SK-N-SH (cell line): ENCODE measurements around the gene NUDCD3. TPM values are rescaled to one million over a fixed set of nuclear protein-coding genes. Genes with fewer than 3 reads are reported as not detected.

Experiments used
- CTCF ChIA-PET: fragments of 300-600, 350-600 bp; formaldehyde crosslinking; extraction: SDS; loops from one replicate; lab custom pipeline; 2021; lab: Yijun Ruan, JAX
- POLR2A ChIA-PET: fragments of 350-600 bp; sonication (Branson Sonifier 250); formaldehyde crosslinking; extraction: SDS; loops from one replicate; lab custom pipeline; 2020; ENCODE audit warnings: antibody characterized with exemption, inconsistent platforms; lab: Yijun Ruan, JAX
- DNase-seq: peaks from one replicate; pipeline ENCODE4 v3.0.0; 2012
- H2AFZ ChIP-seq: fragments of 200-600 bp; sonication (generic); 2 replicates; pipeline ENCODE4 v1.8.1; 2016; ENCODE audit warnings: antibody characterized with exemption, mild to moderate bottlenecking, low read depth
- H3F3A ChIP-seq: fragments of 200-600 bp; sonication (generic); replicated peaks from 2 replicates; pipeline ENCODE3; 2016; ENCODE audit warnings: antibody characterized with exemption, mild to moderate bottlenecking; ENCODE audit not compliant: insufficient read depth
- H3K27ac ChIP-seq, 2 experiments: fragments of 200-500 bp in 1 of 2; fragments of 200-600 bp in 1 of 2; sonication (Bioruptor generic) in 1 of 2; sonication (generic), shearing (Covaris generic) in 1 of 2; 2 replicates each; pipeline versions ENCODE4 v1.5.1 to v1.6.1; 2014 to 2016; ENCODE audit warnings: low read depth in 2 of 2, inconsistent platforms in 1 of 2, low read length in 1 of 2, mild to moderate bottlenecking in 1 of 2, mixed read lengths in 1 of 2
- H3K27me3 ChIP-seq: fragments of 200-600 bp; sonication (generic), shearing (Covaris generic); 2 replicates; pipeline ENCODE4 v1.6.1; 2016; ENCODE audit warnings: mixed run types; ENCODE audit not compliant: insufficient read depth
- H3K36me3 ChIP-seq, 2 experiments: fragments of 200-500 bp in 1 of 2; fragments of 200-600 bp in 1 of 2; sonication (Bioruptor generic) in 1 of 2; sonication (generic) in 1 of 2; replicated peaks in 1 of 2; 2 replicates each; pipeline versions ENCODE3 to v1.5.1; 2014 to 2016; ENCODE audit warnings: low read length in 1 of 2, mild to moderate bottlenecking in 1 of 2; ENCODE audit not compliant: insufficient read depth in 2 of 2, control insufficient read depth in 1 of 2
- H3K4me1 ChIP-seq, 2 experiments: fragments of 200-500 bp in 1 of 2; fragments of 200-600 bp in 1 of 2; sonication (Bioruptor generic) in 1 of 2; sonication (generic), shearing (Covaris generic) in 1 of 2; 2 replicates each; pipeline versions ENCODE4 v1.5.1 to v1.6.1; 2014 to 2016; ENCODE audit warnings: low read depth in 1 of 2, low read length in 1 of 2, mixed run types in 1 of 2; ENCODE audit not compliant: insufficient read depth in 2 of 2, control insufficient read depth in 1 of 2
- H3K4me2 ChIP-seq: fragments of 200-600 bp; sonication (generic), shearing (Covaris generic); 2 replicates; pipeline ENCODE4 v1.6.1; 2017; ENCODE audit warnings: mixed run types
- H3K4me3 ChIP-seq, 2 experiments: fragments of 200-500 bp in 1 of 2; fragments of 200-600 bp in 1 of 2; sonication (Bioruptor generic) in 1 of 2; sonication (generic), shearing (Covaris generic) in 1 of 2; 2 replicates each; pipeline versions ENCODE4 v1.5.1 to v1.8.1; 2014 to 2016; ENCODE audit warnings: low read depth in 2 of 2, inconsistent platforms in 1 of 2, low read length in 1 of 2, mild to moderate bottlenecking in 1 of 2, mixed read lengths in 1 of 2, moderate library complexity in 1 of 2
- H3K79me2 ChIP-seq: fragments of 200-600 bp; sonication (generic); 2 replicates; pipeline ENCODE4 v1.8.1; 2017; ENCODE audit warnings: mild to moderate bottlenecking; ENCODE audit not compliant: insufficient read depth
- H3K9ac ChIP-seq: fragments of 200-600 bp; sonication (generic); 2 replicates; pipeline ENCODE4 v1.6.1; 2017; ENCODE audit warnings: mixed run types
- H3K9me2 ChIP-seq: fragments of 200-600 bp; sonication (generic); 2 replicates; pipeline ENCODE4 v1.6.1; 2017; ENCODE audit warnings: mixed run types
- H3K9me3 ChIP-seq: fragments of 200-600 bp; sonication (generic); 2 replicates; pipeline ENCODE4 v1.6.1; 2017; ENCODE audit warnings: mixed run types, mild to moderate bottlenecking, moderate library complexity
- H4K20me1 ChIP-seq: fragments of 200-600 bp; sonication (generic); 2 replicates; pipeline ENCODE4 v1.6.1; 2017; ENCODE audit warnings: mild to moderate bottlenecking, mixed run types; ENCODE audit not compliant: insufficient read depth
- CHD2 ChIP-seq: fragments of 150-350 bp; IDR thresholded peaks from 2 replicates; pipeline ENCODE4 v1.6.1; 2018; ENCODE audit warnings: low read length; ENCODE audit not compliant: partially characterized antibody
- ELF1 ChIP-seq: IDR thresholded peaks from 2 replicates; pipeline ENCODE4 v1.4.0; 2012
- EZH2phosphoT487 ChIP-seq: fragments of 200-600 bp; sonication (generic); IDR thresholded peaks from 2 replicates; pipeline ENCODE4 v1.6.1; 2017; ENCODE audit warnings: low read depth, mixed run types, mild to moderate bottlenecking, antibody characterized with exemption, moderate library complexity, borderline replicate concordance
- JUND ChIP-seq: IDR thresholded peaks from 2 replicates; pipeline ENCODE4 v1.4.0; 2012
- MAX ChIP-seq: IDR thresholded peaks from 2 replicates; pipeline ENCODE4 v1.4.0; 2012; ENCODE audit warnings: low read depth
- MXI1 ChIP-seq: IDR thresholded peaks from 2 replicates; pipeline ENCODE4 v1.6.1; 2012; ENCODE audit warnings: mild to moderate bottlenecking, low read depth, low read length, improper control_type of control experiment
- REST ChIP-seq: IDR thresholded peaks from 2 replicates; pipeline ENCODE4 v1.6.1; 2012; ENCODE audit warnings: mild to moderate bottlenecking, low read depth, low read length, moderate library complexity
- SIN3A ChIP-seq: IDR thresholded peaks from 2 replicates; pipeline ENCODE4 v1.6.1; 2012; ENCODE audit warnings: low read depth, mild to moderate bottlenecking, low read length, moderate library complexity, borderline replicate concordance
- TEAD4 ChIP-seq: IDR thresholded peaks from 2 replicates; pipeline ENCODE4 v1.4.0; 2012; ENCODE audit warnings: mild to moderate bottlenecking, borderline replicate concordance; ENCODE audit not compliant: insufficient read depth
- USF1 ChIP-seq: IDR thresholded peaks from 2 replicates; pipeline ENCODE4 v1.4.0; 2012; ENCODE audit warnings: low read depth, borderline replicate concordance
- ZBTB33 ChIP-seq: IDR thresholded peaks from 2 replicates; pipeline ENCODE4 v1.4.0; 2012; ENCODE audit warnings: low read depth, borderline replicate concordance
- WGBS: methylation state at CpG from one replicate; pipeline ENCODE4 v1.1.6; 2017; ENCODE audit warnings: low lambda C conversion rate; 5-methylcytosine and 5-hydroxymethylcytosine counted together
- polyA plus RNA-seq, 3 experiments: library from polyadenylated mRNA; depleted of rRNA; stranded (reverse); fragments of >200 nt; gene quantifications; 2 replicates each; pipeline ENCODE4 v1.2.3, GENCODE V29; 2012

The NUDCD3 gene
- polyA plus RNA-seq, 1 of the 3 experiments (the other 2 are of a cell fraction) = 66.0 TPM

- H3K27ac ChIP-seq = no peak overlapping the region
- H3K79me2 ChIP-seq = no peaks in the 10 kb centered on the region
- POLR2A ChIA-PET = interaction anchor here (0.6 kb wide), 1 partner anchor 14 kb away, joined by 3 read pairs; no protein-coding TSS in a partner anchor
- no peak overlapping the region for H3K9ac ChIP-seq
- WGBS = 68% methylated on average over 7 of the region's 7 CpGs
- H4K20me1 ChIP-seq = no peaks in the 10 kb centered on the region
- no peak for DNase-seq
- peaks cover 14% of the 10 kb centered on the region; the same call in 1 of the 2 replicates for H3K27me3 ChIP-seq
- no peaks in the 10 kb centered on the region for H3K4me1 ChIP-seq
- H3K36me3 ChIP-seq = no peaks in the 10 kb centered on the region
- no peak overlapping the region for H2AFZ ChIP-seq
- CTCF ChIA-PET = interaction anchor here (1.1 to 5.1 kb wide), 3 partner anchors 7 to 46 kb away, joined by 4 to 26 read pairs (median 4); no protein-coding TSS in a partner anchor
- no peak overlapping the region for H3K4me3 ChIP-seq
- no peaks in the 10 kb centered on the region; the same call in 1 of the 2 replicates for H3K9me3 ChIP-seq
- H3K9me2 ChIP-seq = no peaks in the 10 kb centered on the region
- no peak overlapping the region for H3K4me2 ChIP-seq
- H3F3A ChIP-seq = no peaks in the 10 kb centered on the region
- no peak for TF ChIP-seq JUND
- no peak for TF ChIP-seq ZBTB33
- TF ChIP-seq CHD2 = no peak
- no peak for TF ChIP-seq USF1
- no peak for TF ChIP-seq ELF1
- TF ChIP-seq EZH2phosphoT487 = no peak
- no peak for TF ChIP-seq MAX
- no peak for TF ChIP-seq MXI1
- no peak for TF ChIP-seq TEAD4
- no peak for TF ChIP-seq REST
- TF ChIP-seq SIN3A = no peak
- TF ChIP-seq, all 33 proteins: peak for 0
These were observed 29.1 kb upstream of the NUDCD3 start for GRCh38 chr7:44519546-44519945.
